Activated CD8-positive, alpha-beta memory T cell treated with anti-CD3 and anti-CD28 coated beads, Interleukin-2, amount 10 ng/mL, durations not matched to agents 7 days and 5 days (primary cell): Measurements from ENCODE around the gene PER1. TPM values are rescaled to one million over a fixed set of nuclear protein-coding genes. Genes with fewer than 3 reads are reported as not detected.

Source experiments
- ATAC-seq: fragments of 150-1000 bp; cut with Tn5 transposase; one replicate; pipeline ENCODE4 v1.10.0; 2021; ENCODE audit warnings: moderate library complexity
- CTCF ChIA-PET: fragments of 350-600 bp; sonication (Branson Sonifier 250); formaldehyde crosslinking; loops from one replicate; lab custom pipeline; 2021; ENCODE audit warnings: antibody characterized with exemption; lab: Charles Lee
- DNase-seq: peaks from one replicate; pipeline ENCODE4 v3.0.0-alpha.2; 2020
- H3K27ac Mint-ChIP-seq: one replicate; pipeline ENCODE4 v1.8.0; 2021; ENCODE audit warnings: mild to moderate bottlenecking, mixed read lengths
- H3K27me3 Mint-ChIP-seq: one replicate; pipeline ENCODE4 v1.8.0; 2021; ENCODE audit warnings: mixed read lengths
- H3K36me3 Mint-ChIP-seq: one replicate; pipeline ENCODE4 v1.8.0; 2021; ENCODE audit warnings: mild to moderate bottlenecking, mixed read lengths
- H3K4me1 Mint-ChIP-seq: one replicate; pipeline ENCODE4 v1.8.0; 2021; ENCODE audit warnings: mixed read lengths
- H3K4me3 Mint-ChIP-seq: one replicate; pipeline ENCODE4 v1.8.0; 2021; ENCODE audit warnings: mild to moderate bottlenecking, moderate library complexity, mixed read lengths
- H3K9me3 Mint-ChIP-seq: one replicate; pipeline ENCODE4 v1.8.0; 2022; ENCODE audit warnings: low read depth, mixed read lengths
- microRNA-seq: library from miRNA; unstranded; fragments of <30 nt; microRNA quantifications from one replicate; pipeline ENCODE4 v1.2.0, GENCODE V29; 2022
- total RNA-seq, 2 experiments: library from RNA; stranded (reverse); gene quantifications; one replicate each; pipeline ENCODE4 v1.2.3, GENCODE V29; 2021

Gene PER1
- total RNA-seq, 2 experiments from 2014 or later, result 47.3 to 56.4 TPM

- peaks cover 6% of the 10 kb centered on the region for H3K4me1 Mint-ChIP-seq
- H3K27ac Mint-ChIP-seq, result no peak overlapping the region
- H3K4me3 Mint-ChIP-seq, result no peak overlapping the region
- DNase-seq (no peak), ATAC-seq (no peak)
- no peaks in the 10 kb centered on the region for H3K9me3 Mint-ChIP-seq
- no peaks in the 10 kb centered on the region for H3K36me3 Mint-ChIP-seq
- CTCF ChIA-PET, result interaction anchor here (0.9 to 6.7 kb wide), 9 partner anchors 9 to 73 kb away, joined by 3 to 107 read pairs (median 46); partner anchors contain the start of gene ALOXE3
- H3K27me3 Mint-ChIP-seq, result peaks cover 31% of the 10 kb centered on the region
Measured at GRCh38 chr17:8091033-8091687, 61.0 kb downstream of the PER1 start.

Small RNA genes within 50 kb of the gene (microRNA-seq; reads per million reads assigned to microRNA genes)
- gene MIR4521 (354 reads per million, percentile 79 among the genes with 10 or more reads in this experiment), gene MIR6883 (not detected)

Other genes with a start within 250 kb of the PER1 start
- gene RNF227, start 236.1 kb downstream of the PER1 start, total RNA-seq, result 1 to 10 TPM; 2.8 to 3.9 TPM
- 1 to 10 TPM; 6.6 to 6.7 TPM for gene KCNAB3, start 222.5 kb downstream of the PER1 start, total RNA-seq
- gene TRAPPC1, start 220.5 kb downstream of the PER1 start, total RNA-seq, result 100 to 1,000 TPM; 216 to 245 TPM
- 10 to 100 TPM; 56.8 to 69.2 TPM for gene CNTROB, start 220.2 kb downstream of the PER1 start, total RNA-seq
- not detected for gene GUCY2D, start 149.8 kb downstream of the PER1 start, total RNA-seq
- not detected for gene ALOX15B, start 113.3 kb downstream of the PER1 start, total RNA-seq
- under 1 TPM; 0.42 to 0.64 TPM for gene ALOX12B, start 64.7 kb downstream of the PER1 start, total RNA-seq
- not detected for gene ALOXE3, start 33.9 kb downstream of the PER1 start, total RNA-seq
- gene HES7, start 28.3 kb downstream of the PER1 start, total RNA-seq, result 1 to 10 TPM; 1.2 TPM
- 10 to 100 TPM; 47.6 to 68.9 TPM for gene VAMP2, start 10.5 kb upstream of the PER1 start, total RNA-seq
- gene TMEM107, start 24.0 kb upstream of the PER1 start, total RNA-seq, result 10 to 100 TPM; 29.9 to 61.0 TPM
- 10 to 100 TPM; 14.9 to 16.8 TPM for gene BORCS6, start 37.8 kb upstream of the PER1 start, total RNA-seq
- gene AURKB, start 58.2 kb upstream of the PER1 start, total RNA-seq, result 100 to 1,000 TPM; 197 to 234 TPM
- gene CTC1, start 95.7 kb upstream of the PER1 start, total RNA-seq, result 10 to 100 TPM; 76.7 to 82.0 TPM
- gene PFAS, start 96.9 kb upstream of the PER1 start, total RNA-seq, result 100 to 1,000 TPM in 1 of 2 experiments, 10 to 100 TPM in 1; 75.1 to 113 TPM
- 10 to 100 TPM; 53.8 to 63.6 TPM for gene RANGRF, start 136.3 kb upstream of the PER1 start, total RNA-seq
- gene SLC25A35, start 143.0 kb upstream of the PER1 start, total RNA-seq, result 10 to 100 TPM; 10.8 to 11.6 TPM
- gene ARHGEF15, start 157.8 kb upstream of the PER1 start, total RNA-seq, result not detected
- gene ODF4, start 187.4 kb upstream of the PER1 start, total RNA-seq, result not detected
- gene RPL26, start 230.8 kb upstream of the PER1 start, total RNA-seq, result 1,000 to 10,000 TPM; 1,612 to 1,903 TPM
- under 1 TPM; 0.12 to 0.20 TPM for gene RNF222, start 245.4 kb upstream of the PER1 start, total RNA-seq